GM18951 (cell line): ENCODE results near the gene ALG1.

Experiments
- POLR2A ChIP-seq: IDR thresholded peaks from 4 replicates; pipeline ENCODE4 v1.6.1; 2011; ENCODE audit warnings: mild to moderate bottlenecking; ENCODE audit not compliant: insufficient read length, insufficient read depth; ENCODE audit errors: extremely low read depth
- in situ Hi-C: fragments of 300-500 bp; cut with MboI; formaldehyde crosslinking; loops from one replicate; pipeline ENCODE4 v1.12.0; 2022; ENCODE audit warnings: low sequenced_read_pairs, mixed read lengths, inconsistent platforms; ENCODE audit not compliant: unreplicated experiment

Gene ALG1

GRCh38 chr16:5059386-5060072 lies 12.1 kb upstream of the ALG1 start:
- in situ Hi-C loops, result no loop called here
- TF ChIP-seq POLR2A, result no peak

GRCh38 chr16:5060073-5060641 lies 11.5 kb upstream of the ALG1 start:
- in situ Hi-C loops, result no loop called here
- no peak for TF ChIP-seq POLR2A

- in situ Hi-C loops, result no loop called here
- no peak for TF ChIP-seq POLR2A
Measured at GRCh38 chr16:5062051-5062450, 9.6 kb upstream of the ALG1 start.

- in situ Hi-C loops, result no loop called here
- no peak for TF ChIP-seq POLR2A
Measured at GRCh38 chr16:5062790-5063765, 8.6 kb upstream of the ALG1 start.

DNA sequence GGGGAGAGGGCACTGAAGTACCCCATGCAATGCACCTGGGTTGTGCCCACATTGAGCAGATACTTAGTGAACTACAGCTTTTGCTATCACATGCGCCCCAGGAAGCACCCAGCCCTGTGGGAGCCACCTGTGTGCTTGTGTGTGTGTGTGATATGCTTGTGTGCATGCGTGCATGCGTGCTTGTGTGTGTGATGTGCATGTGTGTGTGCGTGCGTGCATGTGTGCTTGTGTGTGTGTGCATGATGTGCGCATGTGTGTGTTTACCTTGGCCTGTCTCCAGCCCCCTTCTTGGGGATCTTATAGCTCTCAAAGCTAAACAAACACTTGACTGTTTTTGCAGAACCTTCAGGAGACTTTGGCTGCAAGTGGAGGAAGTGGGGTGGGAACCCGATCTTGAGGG lies 6.7 kb upstream of the ALG1 start:
- in situ Hi-C loops, result no loop called here
- no peak for TF ChIP-seq POLR2A

DNA sequence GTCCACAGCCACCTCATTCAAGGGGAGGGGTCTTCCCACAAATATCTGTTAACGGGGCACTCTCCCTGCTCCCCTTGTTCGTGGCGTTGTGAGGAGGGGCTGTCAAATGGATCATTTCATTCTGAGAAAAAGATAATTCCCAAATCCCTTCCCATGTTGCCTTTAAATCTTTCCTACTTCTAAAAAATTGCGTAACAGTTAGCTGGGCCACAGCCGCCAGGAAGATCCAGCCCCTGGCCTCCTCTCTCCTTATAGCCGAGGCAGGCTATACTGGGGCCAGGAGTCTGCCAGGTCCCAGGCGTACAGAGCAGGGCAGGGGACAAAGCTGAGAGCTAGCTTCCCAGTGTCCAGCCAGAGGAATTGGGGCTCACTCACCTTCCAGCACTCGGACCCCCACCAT lies 6.3 kb upstream of the ALG1 start:
- in situ Hi-C loops, result no loop called here
- TF ChIP-seq POLR2A, result no peak

DNA sequence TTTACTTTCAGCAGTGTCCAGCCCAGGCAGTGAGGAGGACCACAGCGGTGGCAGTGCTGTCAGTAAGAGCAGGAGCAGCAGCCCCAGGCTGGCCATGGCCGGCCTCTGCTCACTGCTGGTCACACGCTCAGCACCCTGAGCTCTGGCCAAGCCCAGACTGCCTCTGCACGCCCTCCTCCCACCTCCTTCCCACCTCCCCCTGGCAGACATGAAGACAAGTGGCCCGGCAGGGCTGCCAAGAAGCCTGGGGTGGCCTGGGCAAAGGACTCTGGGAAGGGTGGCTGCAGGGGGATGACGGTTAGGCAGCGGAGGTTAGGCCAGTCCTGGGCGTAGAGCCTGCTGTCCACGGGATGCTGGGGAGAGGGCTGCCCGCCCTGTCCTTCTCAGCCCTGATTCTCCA lies 5.8 kb upstream of the ALG1 start, which contains the start of gene C16orf89:
TSS of gene C16orf89 (minus strand) at position 144 of the 400 bp plus-strand sequence. CDS start at position 96, 48 bp downstream.
- in situ Hi-C loops, result no loop called here
- no peak for TF ChIP-seq POLR2A

DNA sequence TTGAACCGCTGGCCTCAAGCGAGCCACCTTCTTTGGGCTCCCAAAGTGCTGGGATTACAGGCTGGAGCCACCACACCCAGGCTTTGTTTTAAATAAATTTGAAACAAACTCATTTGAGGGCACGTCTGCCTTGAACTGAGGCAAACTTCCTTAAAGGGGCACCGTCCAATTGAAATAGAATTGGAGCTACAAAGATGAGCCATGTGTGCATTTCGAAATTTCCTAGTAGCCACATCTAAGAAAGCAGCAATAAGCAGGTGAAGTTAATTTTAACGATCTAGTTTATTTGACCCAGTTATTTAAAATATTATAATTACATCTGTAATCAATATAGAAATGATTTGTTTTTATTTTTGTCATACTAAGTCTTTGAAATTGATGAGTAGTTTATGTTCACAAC lies 5.1 kb upstream of the ALG1 start:
- no peak for TF ChIP-seq POLR2A
- in situ Hi-C loops, result no loop called here

DNA sequence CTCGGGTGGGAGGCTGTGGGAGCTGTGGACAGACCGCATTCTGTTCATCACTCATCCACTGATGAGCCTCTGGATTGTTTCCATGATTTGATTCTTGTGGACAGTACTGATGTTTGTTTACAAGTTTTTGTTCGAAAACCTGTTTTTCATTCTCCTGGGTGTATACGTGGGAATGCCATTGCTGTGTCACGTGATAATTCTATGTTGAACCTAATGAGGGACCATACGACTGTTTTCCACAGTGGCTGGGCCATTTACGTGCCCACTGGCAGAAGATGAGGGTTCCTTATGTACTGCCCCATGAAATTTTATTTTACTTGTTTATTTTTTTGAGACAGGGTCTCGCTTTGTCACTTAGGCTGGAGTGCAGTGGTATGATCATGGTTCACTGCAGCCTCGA lies 2.6 kb upstream of the ALG1 start:
- TF ChIP-seq POLR2A, result no peak
- in situ Hi-C loops, result no loop called here

DNA sequence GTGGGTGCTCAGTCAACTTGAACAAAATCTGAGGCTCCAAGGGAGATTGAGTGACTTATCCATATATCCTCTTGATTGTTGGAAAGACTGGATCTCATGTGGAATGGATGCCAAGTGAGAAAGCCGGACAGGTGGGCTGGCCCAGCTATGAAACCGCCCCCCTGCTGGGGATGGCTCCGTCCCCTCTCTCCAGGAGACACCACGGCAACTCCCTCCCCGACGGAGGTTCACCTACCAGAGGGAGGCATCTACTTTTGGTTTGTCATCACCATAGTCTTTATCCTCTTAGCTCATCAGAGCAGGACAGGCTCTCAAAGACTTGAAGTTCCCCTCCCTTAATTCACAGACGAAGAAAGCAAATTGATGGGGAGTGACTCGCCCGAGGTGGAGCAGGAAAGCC lies 1.8 kb upstream of the ALG1 start:
- in situ Hi-C loops, result no loop called here
- no peak for TF ChIP-seq POLR2A

DNA sequence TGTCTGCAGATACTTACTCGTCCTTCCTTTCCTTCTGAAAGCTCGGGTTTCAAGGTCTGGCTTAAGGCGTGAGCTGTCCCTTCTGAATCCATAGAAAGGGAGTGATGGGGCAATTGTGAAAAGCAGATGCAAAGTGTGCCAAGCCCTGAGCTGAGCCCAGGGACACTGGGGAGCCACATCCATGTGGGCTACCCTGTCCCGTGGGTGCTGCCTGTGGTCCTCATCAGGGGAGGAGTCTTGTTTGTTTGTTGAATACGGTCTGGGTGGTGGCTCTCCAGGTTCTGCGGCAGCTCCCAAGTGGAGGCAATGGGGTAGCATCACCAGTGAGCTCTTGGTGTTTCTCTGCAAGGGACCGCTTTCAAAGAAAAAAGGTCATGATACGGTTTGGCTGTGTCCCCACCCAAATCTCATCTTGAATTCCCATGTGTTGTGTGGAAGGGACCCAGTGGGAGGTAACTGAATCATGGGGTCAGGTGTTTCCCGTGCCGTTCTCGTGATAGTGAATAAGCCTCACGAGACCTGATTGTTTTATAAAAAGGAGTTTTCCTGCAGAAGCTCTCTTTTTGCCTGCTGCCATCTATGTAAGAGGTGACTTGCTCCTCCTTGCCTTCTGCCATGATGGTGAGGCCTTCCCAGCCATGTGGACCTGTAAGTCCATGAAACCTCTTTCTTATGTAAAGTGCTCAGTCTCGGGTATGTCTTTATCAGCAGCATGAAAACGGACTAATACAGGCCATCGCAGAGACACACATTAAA lies 1.0 kb upstream of the ALG1 start:
- in situ Hi-C loops, result no loop called here
- no peak for TF ChIP-seq POLR2A

DNA sequence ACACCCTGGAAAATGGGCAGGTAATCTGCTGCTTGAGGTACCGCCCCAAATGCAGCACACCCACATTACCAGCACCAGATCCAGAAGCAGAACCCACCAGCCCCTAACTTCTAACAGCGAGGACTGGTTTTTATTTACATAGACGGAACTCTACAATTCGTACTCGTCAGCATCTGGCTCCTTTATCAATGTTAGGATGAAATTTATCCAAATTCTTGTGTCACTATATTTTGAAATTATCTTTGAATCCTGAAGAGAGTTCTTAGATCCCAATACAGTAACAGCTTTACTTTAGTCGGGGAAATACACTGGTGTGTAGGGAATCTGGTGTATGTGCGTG lies 332 bp upstream of the ALG1 start:
- in situ Hi-C loops, result no loop called here

More for the DNA sequence above, 332 bp upstream of the ALG1 start:
- TF ChIP-seq POLR2A, result no peak
